Ramos (cell line): Measurements from ENCODE around the gene YIPF2.

ENCODE experiments used
- in situ Hi-C: fragments of 300-500 bp; cut with MboI; formaldehyde crosslinking; loops from one replicate; pipeline ENCODE4 v1.14.3; 2022; ENCODE audit warnings: low sequenced_read_pairs; ENCODE audit not compliant: unreplicated experiment

Gene YIPF2

GRCh38 chr19:10928563-10929401, at the start of gene YIPF2, which contains the start of gene TIMM29:
Gene YIPF2, minus strand, starts transcription at chr19:10928639. Its CDS starts 229 bp downstream, at chr19:10928410.
Gene TIMM29, plus strand, starts transcription at chr19:10928811. Its CDS starts 12 bp downstream, at chr19:10928823.
- in situ Hi-C loops, result no loop called here

DNA sequence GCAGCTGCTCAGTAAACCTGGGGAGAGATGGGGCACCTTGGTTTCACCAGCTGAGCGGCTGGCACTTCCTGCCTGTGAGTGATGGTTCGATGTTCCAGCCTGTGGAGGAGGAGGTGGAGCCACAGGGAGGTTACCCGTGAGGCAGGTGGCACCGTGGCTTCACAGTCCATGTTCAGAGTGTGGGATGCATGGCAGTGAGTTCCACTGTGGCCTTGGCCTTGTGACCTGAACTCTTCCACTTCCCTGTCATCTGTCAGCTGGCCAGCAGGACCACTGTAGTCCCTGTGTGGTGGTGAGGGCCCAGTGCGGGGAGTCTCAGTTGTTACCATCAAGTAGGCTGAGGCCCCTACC, 49.3 kb upstream of the YIPF2 start:
- in situ Hi-C loops, result no loop called here

DNA sequence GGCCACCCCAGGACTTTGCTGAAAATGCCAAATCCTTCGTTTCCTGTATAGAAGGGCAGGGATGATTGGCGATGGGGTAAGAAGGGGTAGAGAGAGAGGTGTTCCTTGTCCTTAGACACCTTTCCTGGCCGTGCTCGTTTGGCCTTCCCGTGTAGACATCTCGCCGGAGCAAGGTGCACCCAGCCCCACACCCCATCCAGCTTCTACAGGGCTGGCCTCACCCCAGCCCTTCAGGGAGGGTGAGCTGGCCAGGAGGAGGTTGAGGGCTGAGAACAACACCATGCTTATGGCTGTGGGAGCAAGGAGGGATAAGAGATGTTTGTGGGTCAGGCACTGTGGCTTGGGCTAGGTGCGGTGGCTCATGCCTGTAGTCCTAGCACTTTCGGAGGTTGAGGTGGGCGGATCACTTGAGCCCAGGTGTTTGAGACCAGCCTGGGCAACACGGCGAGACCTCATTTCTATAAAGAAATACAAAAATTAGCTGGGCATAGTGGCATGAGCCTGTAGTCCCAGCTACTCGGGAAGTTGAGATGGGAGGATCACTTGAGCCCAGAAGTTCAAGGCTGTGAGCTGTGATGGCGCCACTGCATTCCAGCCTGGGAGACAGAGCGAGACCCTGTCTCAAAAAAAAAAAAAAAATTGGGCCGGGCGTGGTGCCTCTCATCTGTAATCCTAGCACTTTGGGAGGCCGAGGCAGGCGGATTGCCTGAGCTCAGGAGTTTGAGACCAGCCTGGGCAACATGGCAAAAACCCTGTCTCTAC, 47.9 kb upstream of the YIPF2 start:
- in situ Hi-C loops, result no loop called here

GRCh38 chr19:10975374-10976130, 47.1 kb upstream of the YIPF2 start:
- in situ Hi-C loops, result no loop called here

- in situ Hi-C loops, result loop anchor here (25.0 kb wide), 1 partner anchor 734 kb away; the partner anchor contains the start of gene S1PR2
Measured at GRCh38 chr19:10971107-10971726, 42.8 kb upstream of the YIPF2 start.

DNA sequence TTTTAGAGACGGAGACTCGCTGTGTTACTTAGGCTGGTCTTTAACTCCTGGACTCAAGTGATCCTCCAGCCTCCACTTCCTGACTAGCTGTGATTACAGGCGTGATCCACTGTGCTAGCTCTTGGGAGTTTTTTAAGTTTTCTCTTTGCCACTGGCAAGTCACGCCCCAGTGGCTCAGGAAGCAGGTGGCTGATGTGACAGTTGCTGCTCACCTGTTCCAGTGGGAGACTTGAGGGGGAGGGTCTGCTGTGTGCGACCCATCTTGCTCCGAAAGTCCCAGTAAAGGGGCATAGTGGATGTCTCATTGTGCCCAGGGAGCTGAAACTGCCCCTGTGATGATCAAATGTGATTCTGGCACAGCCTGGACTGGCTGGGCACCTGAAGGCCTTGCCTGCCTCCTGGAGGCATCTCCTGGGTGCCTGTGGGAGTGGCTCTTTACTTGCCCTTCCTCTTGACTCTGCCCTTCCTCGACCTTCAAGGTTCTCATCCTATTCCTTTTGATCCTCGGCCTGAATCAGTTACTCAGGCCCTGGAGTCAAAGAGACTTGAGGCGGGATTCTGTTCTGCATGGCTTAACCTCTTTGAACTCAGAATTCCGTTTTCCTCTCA, 40.2 kb upstream of the YIPF2 start:
- in situ Hi-C loops, result loop anchor here (25.0 kb wide), 1 partner anchor 731 kb away; the partner anchor contains the start of gene S1PR2

- in situ Hi-C loops, result loop anchor here (25.0 kb wide), 1 partner anchor 730 kb away; the partner anchor contains the start of gene S1PR2
Measured at GRCh38 chr19:10966809-10967208, 38.4 kb upstream of the YIPF2 start.

GRCh38 chr19:10965398-10965797, 37.0 kb upstream of the YIPF2 start:
- in situ Hi-C loops, result loop anchor here (25.0 kb wide), 1 partner anchor 728 kb away; the partner anchor contains the start of gene S1PR2

GRCh38 chr19:10964903-10965302, 36.5 kb upstream of the YIPF2 start:
- in situ Hi-C loops, result loop anchor here (25.0 kb wide), 1 partner anchor 728 kb away; the partner anchor contains the start of gene S1PR2

DNA sequence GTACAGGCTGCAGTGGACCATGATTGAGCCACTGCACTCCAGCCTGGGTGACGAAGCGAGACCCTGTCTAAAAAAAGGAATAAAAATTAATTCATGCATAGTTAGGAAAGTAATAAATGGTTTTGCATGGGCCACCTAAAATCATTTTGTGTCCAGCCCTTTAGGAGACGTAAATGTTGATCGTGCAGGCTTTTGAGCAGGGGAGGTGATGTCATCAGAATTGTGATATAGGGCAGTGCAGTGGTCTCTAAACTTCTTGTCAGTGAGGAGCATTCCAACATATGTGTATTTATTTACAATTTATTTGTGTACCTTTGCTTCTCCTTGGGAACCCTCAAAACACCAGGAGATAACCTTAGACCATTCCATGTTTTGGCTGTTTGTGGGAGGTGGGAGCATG, 35.4 kb upstream of the YIPF2 start:
- in situ Hi-C loops, result loop anchor here (25.0 kb wide), 1 partner anchor 727 kb away; the partner anchor contains the start of gene S1PR2

DNA sequence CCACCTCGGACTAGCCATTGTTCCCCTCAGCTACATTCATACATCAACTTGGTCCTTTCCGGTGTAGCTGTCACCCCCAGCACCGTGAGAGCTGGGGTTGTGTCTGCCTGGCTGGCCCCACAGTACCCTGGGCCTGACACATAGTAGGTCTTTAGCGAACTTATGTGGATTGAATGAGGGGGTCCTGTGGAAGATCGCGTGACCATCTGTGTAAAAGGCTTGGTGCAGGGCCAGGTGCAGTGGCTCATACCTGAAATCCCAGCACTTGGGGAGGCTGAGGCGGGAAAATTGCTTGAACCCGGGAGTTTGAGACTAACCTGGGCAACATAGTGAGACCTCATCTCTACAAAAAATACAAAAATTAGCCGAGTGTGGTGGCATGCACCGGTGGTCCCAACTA, 34.4 kb upstream of the YIPF2 start:
- in situ Hi-C loops, result loop anchor here (25.0 kb wide), 1 partner anchor 726 kb away; the partner anchor contains the start of gene S1PR2

- in situ Hi-C loops, result loop anchor here (25.0 kb wide), 1 partner anchor 724 kb away; the partner anchor contains the start of gene S1PR2
Measured at GRCh38 chr19:10961073-10961860, 32.8 kb upstream of the YIPF2 start.

DNA sequence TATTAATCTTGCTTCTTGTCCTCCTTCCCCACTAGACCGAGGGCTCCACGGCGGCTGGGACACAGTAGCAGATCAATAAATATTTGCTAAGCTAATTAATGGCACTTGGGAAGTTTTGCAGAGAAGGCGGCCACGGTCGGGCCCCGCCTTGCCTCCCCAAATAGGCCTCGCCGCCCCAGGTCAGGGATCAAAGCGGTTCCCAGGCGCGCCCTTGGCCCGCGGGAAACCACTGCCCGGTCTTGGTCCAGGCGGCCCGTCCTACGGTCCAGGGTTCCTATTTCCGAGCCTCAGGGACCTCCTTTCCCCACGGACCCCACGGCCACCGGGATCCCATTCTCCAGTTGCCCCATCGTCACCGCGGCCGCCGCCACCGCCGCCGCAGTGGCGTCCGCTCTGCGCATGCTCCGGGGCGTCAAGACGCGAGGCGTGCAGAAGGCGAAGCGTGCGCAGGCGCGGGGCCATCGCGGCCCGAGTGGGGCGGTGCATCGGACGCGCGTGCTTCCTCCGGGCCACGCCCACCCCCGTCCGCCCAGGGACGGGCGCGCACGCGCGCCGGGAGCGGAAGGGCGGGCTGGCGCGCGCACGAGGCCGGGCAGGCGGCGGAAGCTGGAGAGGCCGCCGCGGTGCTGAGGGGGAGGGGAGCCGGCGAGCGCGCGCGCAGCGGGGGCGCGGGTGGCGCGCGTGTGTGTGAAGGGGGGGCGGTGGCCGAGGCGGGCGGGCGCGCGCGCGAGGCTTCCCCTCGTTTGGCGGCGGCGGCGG, 32.1 kb upstream of the YIPF2 start, which contains the start of gene SMARCA4:
Gene SMARCA4 (plus strand): TSS at position 717 of the 759 bp plus-strand sequence. CDS start 23,122 bp downstream, outside the sequence.
- in situ Hi-C loops, result loop anchor here (25.0 kb wide), 1 partner anchor 723 kb away; the partner anchor contains the start of gene S1PR2

GRCh38 chr19:10959277-10959968, 31.0 kb upstream of the YIPF2 start:
- in situ Hi-C loops, result loop anchor here (25.0 kb wide), 1 partner anchor 722 kb away; the partner anchor contains the start of gene S1PR2

- in situ Hi-C loops, result loop anchor here (25.0 kb wide), 1 partner anchor 716 kb away; the partner anchor contains the start of gene S1PR2
Measured at GRCh38 chr19:10952809-10953208, 24.4 kb upstream of the YIPF2 start.

- in situ Hi-C loops, result no loop called here
Measured at GRCh38 chr19:10946958-10947657, 18.7 kb upstream of the YIPF2 start.
